Measurements from ENCODE around the gene GMNN.
A peak's percentile ranks its signal among the peaks of the same experiment; 100 is the strongest.
"Not testable (repeated sequence)": the region's sequence is repeated elsewhere in the genome, so short reads cannot be mapped to it uniquely, and the experiment has no call there.

Gene GMNN

DNA sequence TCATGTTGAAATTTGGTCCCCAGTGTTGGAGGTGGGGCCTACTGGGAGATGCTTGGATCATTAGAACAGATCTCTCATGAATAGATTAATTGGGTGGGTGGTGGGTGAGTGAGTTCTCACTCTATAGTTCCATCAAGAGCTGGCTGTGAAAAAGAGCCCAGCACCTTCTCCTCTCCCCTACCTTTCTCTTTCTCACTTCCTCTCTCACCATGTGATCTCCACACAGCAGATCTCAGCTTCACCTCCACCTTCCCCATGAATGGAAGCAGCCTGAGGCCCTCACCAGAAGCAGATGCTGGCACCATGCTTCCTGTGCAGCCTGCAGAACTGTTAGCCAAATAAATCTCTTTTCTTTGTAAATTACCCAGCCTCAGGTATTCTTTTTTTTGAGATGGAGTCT lies 12.9 kb upstream of the GMNN start:
- no peak overlapping the region for H3K4me3 ChIP-seq (ENCODE audit: control insufficient read depth, low read depth, low read length)
- DNase-seq (ENCODE audit: low read depth): no peak
- TF ChIP-seq CTCF (conservative IDR thresholded peaks at IDR 0.05; ENCODE audit: control insufficient read depth, insufficient read depth, low read depth, low read length): no peak

GRCh38 chr6:24763578-24763977 lies 11.2 kb upstream of the GMNN start:
- H3K4me3 ChIP-seq (ENCODE audit: control insufficient read depth, low read depth, low read length): no peak overlapping the region
- TF ChIP-seq CTCF (conservative IDR thresholded peaks at IDR 0.05; ENCODE audit: control insufficient read depth, insufficient read depth, low read depth, low read length): no peak
- no peak for DNase-seq (ENCODE audit: low read depth)

DNA sequence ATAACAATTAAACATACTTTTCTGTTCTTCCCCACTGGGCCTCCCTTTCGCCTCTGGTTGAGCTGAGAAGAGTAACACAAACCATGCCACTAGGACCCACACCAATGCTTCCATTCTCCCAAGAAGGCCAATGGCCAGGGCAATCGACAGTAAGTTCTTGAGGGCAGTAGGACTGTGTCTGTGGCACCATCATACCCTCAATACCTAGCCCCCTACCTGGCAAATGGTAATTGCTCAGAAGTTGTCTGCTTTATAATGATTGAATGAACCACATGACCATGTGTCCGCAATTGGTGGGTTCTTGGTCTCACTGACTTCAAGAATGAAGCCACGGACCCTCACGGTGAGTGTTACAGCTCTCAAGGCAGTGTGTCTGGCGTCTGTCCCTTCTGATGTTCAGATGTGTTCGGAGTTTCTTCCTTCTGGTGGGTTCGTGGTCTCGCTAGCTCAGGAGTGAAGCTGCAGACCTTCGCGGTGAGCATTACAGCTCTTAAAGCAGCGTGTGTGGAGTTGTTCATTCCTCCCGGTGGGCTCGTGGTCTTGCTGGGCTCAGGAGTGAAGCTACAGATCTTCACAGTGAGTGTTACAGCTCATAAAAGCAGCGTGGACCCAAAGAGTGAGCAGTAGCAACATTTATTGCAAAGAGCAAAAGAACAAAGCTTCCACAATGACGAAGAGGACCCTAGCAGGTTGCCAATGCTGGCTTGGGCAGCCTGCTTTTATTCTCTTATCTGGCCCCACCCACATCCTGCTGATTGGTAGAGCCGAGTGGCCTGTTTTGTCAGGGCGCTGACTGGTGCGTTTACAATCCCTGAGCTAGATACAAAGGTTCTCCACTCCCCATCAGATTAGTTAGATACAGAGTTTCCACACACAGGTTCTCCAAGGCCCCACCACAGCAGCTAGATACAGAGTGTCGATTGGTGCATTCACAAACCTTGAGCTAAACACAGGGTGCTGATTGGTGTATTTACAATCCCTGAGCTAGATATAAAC lies 9.6 kb upstream of the GMNN start:
- DNase-seq (ENCODE audit: low read depth); H3K4me3 ChIP-seq (ENCODE audit: control insufficient read depth, low read depth, low read length): not testable (repeated sequence)

GRCh38 chr6:24765968-24766367 lies 8.8 kb upstream of the GMNN start:
- not testable (repeated sequence) for DNase-seq (ENCODE audit: low read depth); H3K4me3 ChIP-seq (ENCODE audit: control insufficient read depth, low read depth, low read length)

DNA sequence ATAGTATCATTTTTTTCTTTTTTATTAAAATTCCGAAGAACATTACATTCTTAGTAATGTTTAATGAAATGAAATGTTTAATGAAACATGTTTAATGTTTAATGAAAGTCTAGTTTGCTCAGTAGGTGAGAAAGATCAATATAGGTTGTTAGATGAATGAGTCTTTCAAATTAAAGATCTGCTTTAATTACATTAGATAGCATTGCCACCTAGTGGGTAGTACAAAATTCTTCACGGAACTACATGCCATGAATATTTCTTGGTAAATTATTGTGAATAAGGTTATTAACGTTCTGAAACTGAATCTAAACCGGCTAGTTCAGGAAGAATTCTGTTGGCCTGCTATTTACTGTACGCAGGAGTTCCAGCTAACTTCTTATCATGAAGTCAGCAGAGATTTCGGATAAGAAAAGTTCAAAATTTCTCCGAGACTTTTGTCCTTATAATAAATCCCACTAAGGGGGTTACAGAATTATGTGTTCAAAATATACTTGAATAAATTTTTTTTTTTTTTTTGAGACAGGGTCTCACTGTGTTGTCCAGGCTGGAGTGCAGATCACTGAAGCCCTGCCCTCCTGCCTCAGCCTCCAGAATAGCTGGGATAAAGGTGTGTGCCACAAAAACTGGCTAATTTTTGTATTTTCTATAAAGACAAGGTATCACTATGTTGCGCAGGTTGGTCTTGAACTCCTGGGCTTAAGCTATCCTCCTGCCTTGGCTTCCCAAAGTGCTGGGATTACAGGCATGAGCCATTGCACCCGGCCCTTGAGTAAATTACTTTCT lies 7.9 kb upstream of the GMNN start:
- TF ChIP-seq CTCF (conservative IDR thresholded peaks at IDR 0.05; ENCODE audit: control insufficient read depth, insufficient read depth, low read depth, low read length): peak; percentile 49
- H3K4me3 ChIP-seq (ENCODE audit: control insufficient read depth, low read depth, low read length): no peak overlapping the region
- peak; percentile 56 for DNase-seq (ENCODE audit: low read depth)

DNA sequence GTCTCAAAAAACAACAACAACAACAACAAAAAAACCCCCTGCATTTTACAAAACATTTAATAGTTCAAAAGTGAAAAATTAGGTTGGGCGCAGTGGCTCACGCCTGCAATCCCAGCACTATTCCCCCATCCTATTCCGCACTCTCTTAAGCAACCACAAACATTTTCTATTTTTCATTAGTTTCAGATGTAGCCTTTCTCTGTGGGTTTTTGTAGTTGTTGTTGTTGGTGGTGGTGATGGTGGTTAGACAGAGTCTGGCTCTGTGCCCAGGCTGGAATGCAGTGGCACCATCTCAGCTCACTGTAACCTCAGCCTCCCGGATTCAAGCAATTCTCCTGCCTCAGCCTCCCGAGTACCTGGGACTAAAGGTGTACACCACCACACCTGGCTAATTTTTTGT lies 6.4 kb upstream of the GMNN start:
- H3K4me3 ChIP-seq (ENCODE audit: control insufficient read depth, low read depth, low read length): no peak overlapping the region
- no peak for TF ChIP-seq CTCF (conservative IDR thresholded peaks at IDR 0.05; ENCODE audit: control insufficient read depth, insufficient read depth, low read depth, low read length)
- DNase-seq (ENCODE audit: low read depth): peak; percentile 52

DNA sequence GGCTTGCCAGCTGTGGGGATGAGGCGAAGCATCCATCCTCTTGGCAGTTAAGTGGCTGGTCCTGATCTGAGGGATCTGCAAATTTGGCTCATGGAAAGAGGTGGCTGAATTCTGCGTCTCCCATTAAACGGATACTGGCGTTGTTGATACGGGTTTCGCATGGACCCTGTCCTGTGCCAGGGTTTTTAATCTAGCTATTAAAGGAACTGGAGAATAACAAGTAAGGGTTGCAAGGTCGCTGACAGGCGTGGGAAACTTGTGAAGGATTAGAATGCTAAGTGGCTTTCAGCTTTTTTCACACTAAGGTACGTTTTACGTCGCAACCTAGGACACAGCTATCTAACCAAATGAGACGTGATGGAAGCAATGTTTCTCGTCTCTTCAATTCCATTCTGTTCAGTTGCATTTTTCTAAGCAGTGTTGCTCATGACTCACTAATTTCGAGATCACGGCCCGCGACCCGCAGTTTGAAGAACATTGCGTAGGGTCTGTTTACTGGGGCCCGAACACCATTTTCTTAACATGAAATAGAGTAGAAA lies 852 bp downstream of the GMNN start:
- peak overlapping the region; percentile 87 for H3K4me3 ChIP-seq (ENCODE audit: control insufficient read depth, low read depth, low read length)
- TF ChIP-seq CTCF (conservative IDR thresholded peaks at IDR 0.05; ENCODE audit: control insufficient read depth, insufficient read depth, low read depth, low read length): no peak
- peak; percentile 57 for DNase-seq (ENCODE audit: low read depth)
